GF-D8 (cell line): Measurements from ENCODE around the gene GLT8D2.

Experiments used
- DNase-seq: peaks from one replicate; lab custom pipeline; 2025; lab: John Stamatoyannopoulos, UW

Gene GLT8D2

GRCh38 chr12:104049903-104050356 is at the start of gene GLT8D2:
Gene GLT8D2, minus strand, starts transcription at chr12:104050187. Its CDS starts 30,539 bp downstream, at chr12:104019648.
- DNase-seq, result no peak

- no peak for DNase-seq
Measured at GRCh38 chr12:104097954-104098353, 48.0 kb upstream of the GLT8D2 start.

- DNase-seq, result no peak
Measured at GRCh38 chr12:104095289-104095688, 45.3 kb upstream of the GLT8D2 start.

- DNase-seq, result no peak
Measured at GRCh38 chr12:104094284-104094683, 44.3 kb upstream of the GLT8D2 start.

- no peak for DNase-seq
Measured at GRCh38 chr12:104091136-104091535, 41.1 kb upstream of the GLT8D2 start.

GRCh38 chr12:104090685-104091084 is 40.7 kb upstream of the GLT8D2 start:
- no peak for DNase-seq

- DNase-seq, result no peak
Measured at GRCh38 chr12:104083769-104084475, 33.9 kb upstream of the GLT8D2 start.

- DNase-seq, result no peak
Measured at GRCh38 chr12:104080764-104081163, 30.8 kb upstream of the GLT8D2 start.

- no peak for DNase-seq
Measured at GRCh38 chr12:104079024-104079423, 29.0 kb upstream of the GLT8D2 start.

- DNase-seq, result no peak
Measured at GRCh38 chr12:104073699-104074098, 23.7 kb upstream of the GLT8D2 start.

- no peak for DNase-seq
Measured at GRCh38 chr12:104072099-104072498, 22.1 kb upstream of the GLT8D2 start.

GRCh38 chr12:104064842-104065427 is 14.9 kb upstream of the GLT8D2 start:
- no peak for DNase-seq

- peak; percentile 49 for DNase-seq
Measured at GRCh38 chr12:104064031-104064841, 14.2 kb upstream of the GLT8D2 start, which contains the start of gene HCFC2. Gene HCFC2, plus strand, starts transcription at chr12:104064531. Its CDS starts 30 bp downstream, at chr12:104064561.

- DNase-seq, result no peak
Measured at GRCh38 chr12:104063712-104064030, 13.7 kb upstream of the GLT8D2 start.

GRCh38 chr12:104060791-104061190 is 10.8 kb upstream of the GLT8D2 start:
- no peak for DNase-seq

- DNase-seq, result no peak
Measured at GRCh38 chr12:104059963-104060362, 10.0 kb upstream of the GLT8D2 start.

- no peak for DNase-seq
Measured at GRCh38 chr12:104058802-104059201, 8.8 kb upstream of the GLT8D2 start.

- DNase-seq, result no peak
Measured at GRCh38 chr12:104057771-104058197, 7.8 kb upstream of the GLT8D2 start.

- no peak for DNase-seq
Measured at GRCh38 chr12:104056419-104056972, 6.5 kb upstream of the GLT8D2 start.

- DNase-seq, result no peak
Measured at GRCh38 chr12:104055686-104056388, 5.8 kb upstream of the GLT8D2 start.

GRCh38 chr12:104054681-104055346 is 4.8 kb upstream of the GLT8D2 start:
- DNase-seq, result no peak
